ENCODE measurements around the gene GADD45GIP1. TPM values are rescaled to one million over a fixed set of nuclear protein-coding genes. Genes with fewer than 3 reads are reported as not detected.

Gene GADD45GIP1
- total and polyA plus RNA-seq, 10 of the 15 experiments (the other 5 are each of a cell fraction or from before 2014, with no cell fraction given) = 5.1 to 136 (median 30.1) TPM

GRCh38 chr19:12933287-12934072 lies 23.5 kb downstream of the GADD45GIP1 start, which contains the start of gene FARSA (continued):
- TF ChIP-seq RBBP5 (conservative IDR thresholded peaks at IDR 0.05) (no peak), E2F4 (IDR thresholded peaks at IDR 0.05; ENCODE audit: low read depth, low read length) (no peak), BCLAF1 (IDR thresholded peaks at IDR 0.05) (no peak), ZNF274 (IDR thresholded peaks at IDR 0.05; ENCODE audit: insufficient read depth, insufficient read length) (no peak), SKIL (IDR thresholded peaks at IDR 0.05; ENCODE audit: low read depth, poor library complexity, severe bottlenecking) (no peak), E2F8 (IDR thresholded peaks at IDR 0.05; ENCODE audit: low read depth, partially characterized antibody) (no peak), SIX5 (IDR thresholded peaks at IDR 0.05; ENCODE audit: low read depth, low read length, severe bottlenecking) (peak; percentile 89), ESRRA (IDR thresholded peaks at IDR 0.05; ENCODE audit: low read length) (peak; percentile 80; the same call in 1 of the 2 replicates), ZBTB11 (CRISPR knock-in tag; IDR thresholded peaks at IDR 0.05) (no peak), CBX5 (IDR thresholded peaks at IDR 0.05; ENCODE audit: low read depth) (no peak), SRF (IDR thresholded peaks at IDR 0.05; ENCODE audit: low read depth in 2 of 2, low read length in 2 of 2) (peak in 1 of 2 experiments; percentile 4; a peak in 1 of 4 replicates), KLF5 (IDR thresholded peaks at IDR 0.05; ENCODE audit: partially characterized antibody) (no peak), DPF2 (IDR thresholded peaks at IDR 0.05) (peak; percentile 46; the same call in 1 of the 2 replicates), ATF7 (IDR thresholded peaks at IDR 0.05; ENCODE audit: low read depth) (0 out of 2 replicates have a peak, but pooled peaks have one; percentile 46), EGR1 (IDR thresholded peaks at IDR 0.05; ENCODE audit: borderline replicate concordance in 1 of 2, low read depth in 2 of 2, low read length in 2 of 2) (no peak)
